Caco-2 (cell line): ENCODE measurements around the gene ELP4. TPM values are rescaled to one million over a fixed set of nuclear protein-coding genes. Genes with fewer than 3 reads are reported as not detected.
"Not testable (repeated sequence)": the region's sequence is repeated elsewhere in the genome, so short reads cannot be mapped to it uniquely, and the experiment has no call there.

Experiments
- BruUV-seq: library from RNA; stranded (reverse); fragments of 400-500 nt; replicated peaks from 2 replicates; lab custom pipeline; 2021; lab: Mats Ljungman, UMichigan
- CTCF ChIA-PET: fragments of 300-600 bp; sonication (Branson Sonifier 250); formaldehyde crosslinking; loops from one replicate; lab custom pipeline; 2022; ENCODE audit warnings: antibody characterized with exemption; lab: Charles Lee
- POLR2A ChIA-PET: fragments of 300-600 bp; sonication (Branson Sonifier 250); formaldehyde crosslinking; loops from one replicate; lab custom pipeline; 2022; ENCODE audit warnings: antibody characterized with exemption; lab: Charles Lee
- DNase-seq, 2 experiments: peaks; one replicate each; pipeline versions ENCODE4 v3.0.0 to v3.0.0-alpha.2; 2020 to 2022
- H3K27me3 ChIP-seq: replicated peaks from 2 replicates; pipeline ENCODE4 v1.6.0; 2011; ENCODE audit warnings: low read length; ENCODE audit not compliant: control insufficient read depth, insufficient read depth
- H3K36me3 ChIP-seq: 2 replicates; pipeline ENCODE4 v1.5.1; 2011; ENCODE audit warnings: low read length; ENCODE audit not compliant: control insufficient read depth, insufficient read depth
- H3K4me1 ChIP-seq: fragments of 250-450 bp; sonication (Bioruptor Pico); 2 replicates; pipeline ENCODE4 v1.5.1; 2020; ENCODE audit warnings: mild to moderate bottlenecking
- H3K4me3 ChIP-seq: 2 replicates; pipeline ENCODE4 v1.5.1; 2011; ENCODE audit warnings: low read depth, mild to moderate bottlenecking, control low read depth, low read length
- H3K9me3 ChIP-seq: fragments of 250-450 bp; sonication (Bioruptor Pico); 2 replicates; pipeline ENCODE4 v1.5.1; 2020; ENCODE audit warnings: mild to moderate bottlenecking, moderate library complexity
- H3K27ac Mint-ChIP-seq: one replicate; pipeline ENCODE4 v1.8.0; 2022; ENCODE audit warnings: mixed read lengths; ENCODE audit not compliant: unreplicated experiment
- H3K27me3 Mint-ChIP-seq: one replicate; pipeline ENCODE4 v1.8.0; 2022; ENCODE audit warnings: mixed read lengths; ENCODE audit not compliant: insufficient read depth, unreplicated experiment
- H3K36me3 Mint-ChIP-seq: one replicate; pipeline ENCODE4 v1.8.0; 2022; ENCODE audit warnings: mild to moderate bottlenecking, mixed read lengths; ENCODE audit not compliant: insufficient read depth, unreplicated experiment
- H3K4me1 Mint-ChIP-seq: one replicate; pipeline ENCODE4 v1.8.0; 2022; ENCODE audit warnings: low read depth, mixed read lengths; ENCODE audit not compliant: unreplicated experiment
- H3K4me3 Mint-ChIP-seq: one replicate; pipeline ENCODE4 v1.8.0; 2022; ENCODE audit warnings: mild to moderate bottlenecking, moderate library complexity, mixed read lengths; ENCODE audit not compliant: unreplicated experiment
- H3K9me3 Mint-ChIP-seq: one replicate; pipeline ENCODE4 v1.8.0; 2022; ENCODE audit warnings: mixed read lengths; ENCODE audit not compliant: unreplicated experiment
- intact Hi-C: fragments of 100-400 bp; cut with micrococcal nuclease; formaldehyde crosslinking; loops from one replicate; pipeline ENCODE4 v1.10.0; 2022; ENCODE audit not compliant: unreplicated experiment
- total RNA-seq: library from RNA; stranded (reverse); gene quantifications from 2 replicates; pipeline ENCODE4 v1.2.3, GENCODE V29; 2022
- TF ChIP-seq, protein P1 (sequence below), 2 experiments: fragments of 200-600 bp in 1 of 2; IDR thresholded peaks; 1 replicate in 1 of 2; 2 replicates in 1 of 2; pipeline versions ENCODE4 v1.5.1 to v1.8.0; 2011 to 2022; ENCODE audit warnings: antibody characterized with exemption in 1 of 2, control low read depth in 1 of 2, inconsistent platforms in 1 of 2, low read depth in 1 of 2, low read length in 1 of 2, mild to moderate bottlenecking in 1 of 2, moderate library complexity in 1 of 2; ENCODE audit not compliant: insufficient read depth in 1 of 2, severe bottlenecking in 1 of 2, unreplicated experiment in 1 of 2

The ELP4 gene
- total RNA-seq, 1 experiment from 2014 or later: 18.8 TPM

DNA sequence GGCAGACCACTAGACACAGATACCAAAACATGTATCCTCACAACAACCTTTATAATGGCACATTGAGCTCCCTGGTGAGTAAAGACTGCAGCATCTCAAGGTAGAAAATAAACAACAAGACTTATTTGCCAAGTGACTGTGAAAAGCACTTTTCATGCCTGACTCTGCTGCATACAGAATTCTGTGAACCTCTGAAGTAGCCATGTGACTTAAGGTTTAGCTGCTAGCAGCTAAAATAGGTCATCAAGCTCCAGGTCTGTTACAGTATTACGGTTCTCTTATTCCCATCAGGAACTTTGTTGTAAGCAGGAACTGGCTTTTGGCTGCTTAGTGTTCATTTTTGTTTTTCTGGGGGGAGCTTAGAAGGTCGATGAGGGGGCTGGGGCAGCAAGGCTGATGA lies 162.1 kb downstream of the ELP4 start:
- POLR2A ChIA-PET: no interaction called here

DNA sequence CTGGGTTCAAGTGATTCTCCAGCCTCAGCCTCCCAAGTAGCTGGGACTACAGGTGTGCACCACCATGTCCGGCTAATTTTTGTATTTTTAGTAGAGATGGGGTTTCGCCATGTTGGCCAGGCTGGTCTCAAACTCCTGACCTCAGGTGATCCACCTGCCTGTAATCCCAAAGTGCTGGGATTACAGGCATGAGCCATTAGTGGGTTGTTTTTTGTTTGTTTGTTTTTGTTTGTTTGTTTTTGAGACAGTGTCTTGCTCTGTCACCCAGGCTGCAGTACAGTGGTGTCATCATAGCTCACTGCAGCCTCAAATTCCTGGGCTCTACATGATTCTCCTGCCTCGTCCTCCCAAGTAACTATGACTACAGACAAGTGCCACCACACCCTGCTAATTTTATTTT lies 163.5 kb downstream of the ELP4 start:
- H3K4me3 ChIP-seq, H3K36me3 ChIP-seq, BruUV-seq, POLR2A ChIA-PET, H3K9me3 ChIP-seq, H3K36me3 Mint-ChIP-seq, H3K27me3 ChIP-seq, DNase-seq, H3K9me3 Mint-ChIP-seq, H3K4me3 Mint-ChIP-seq, H3K27ac Mint-ChIP-seq, H3K4me1 Mint-ChIP-seq, H3K4me1 ChIP-seq, H3K27me3 Mint-ChIP-seq, CTCF ChIA-PET, intact Hi-C loops: not testable (repeated sequence)

More for the DNA sequence above, 162.1 kb downstream of the ELP4 start:
- no peak overlapping the region for H3K4me3 Mint-ChIP-seq
- no peak overlapping the region for H3K4me3 ChIP-seq
- H3K9me3 ChIP-seq: no peaks in the 10 kb centered on the region
- CTCF ChIA-PET: no interaction called here
- no peaks in the 10 kb centered on the region for H3K27me3 Mint-ChIP-seq
- no peak overlapping the region for H3K27ac Mint-ChIP-seq
- no peaks in the 10 kb centered on the region for H3K4me1 ChIP-seq
- TF ChIP-seq, protein P1, sequence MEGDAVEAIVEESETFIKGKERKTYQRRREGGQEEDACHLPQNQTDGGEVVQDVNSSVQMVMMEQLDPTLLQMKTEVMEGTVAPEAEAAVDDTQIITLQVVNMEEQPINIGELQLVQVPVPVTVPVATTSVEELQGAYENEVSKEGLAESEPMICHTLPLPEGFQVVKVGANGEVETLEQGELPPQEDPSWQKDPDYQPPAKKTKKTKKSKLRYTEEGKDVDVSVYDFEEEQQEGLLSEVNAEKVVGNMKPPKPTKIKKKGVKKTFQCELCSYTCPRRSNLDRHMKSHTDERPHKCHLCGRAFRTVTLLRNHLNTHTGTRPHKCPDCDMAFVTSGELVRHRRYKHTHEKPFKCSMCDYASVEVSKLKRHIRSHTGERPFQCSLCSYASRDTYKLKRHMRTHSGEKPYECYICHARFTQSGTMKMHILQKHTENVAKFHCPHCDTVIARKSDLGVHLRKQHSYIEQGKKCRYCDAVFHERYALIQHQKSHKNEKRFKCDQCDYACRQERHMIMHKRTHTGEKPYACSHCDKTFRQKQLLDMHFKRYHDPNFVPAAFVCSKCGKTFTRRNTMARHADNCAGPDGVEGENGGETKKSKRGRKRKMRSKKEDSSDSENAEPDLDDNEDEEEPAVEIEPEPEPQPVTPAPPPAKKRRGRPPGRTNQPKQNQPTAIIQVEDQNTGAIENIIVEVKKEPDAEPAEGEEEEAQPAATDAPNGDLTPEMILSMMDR (IDR thresholded peaks at IDR 0.05; ENCODE audit: insufficient read depth in 1 of 2, low read depth in 1 of 2, low read length in 1 of 2, severe bottlenecking in 1 of 2, unreplicated experiment in 1 of 2): no peak
- H3K36me3 ChIP-seq: no peaks in the 10 kb centered on the region
- no peaks in the 10 kb centered on the region for H3K36me3 Mint-ChIP-seq
- intact Hi-C loops: no loop called here
- DNase-seq: no peak
- H3K9me3 Mint-ChIP-seq: no peaks in the 10 kb centered on the region
- no peaks in the 10 kb centered on the region for H3K4me1 Mint-ChIP-seq
- no TSS peak for BruUV-seq
- H3K27me3 ChIP-seq: no peaks in the 10 kb centered on the region

DNA sequence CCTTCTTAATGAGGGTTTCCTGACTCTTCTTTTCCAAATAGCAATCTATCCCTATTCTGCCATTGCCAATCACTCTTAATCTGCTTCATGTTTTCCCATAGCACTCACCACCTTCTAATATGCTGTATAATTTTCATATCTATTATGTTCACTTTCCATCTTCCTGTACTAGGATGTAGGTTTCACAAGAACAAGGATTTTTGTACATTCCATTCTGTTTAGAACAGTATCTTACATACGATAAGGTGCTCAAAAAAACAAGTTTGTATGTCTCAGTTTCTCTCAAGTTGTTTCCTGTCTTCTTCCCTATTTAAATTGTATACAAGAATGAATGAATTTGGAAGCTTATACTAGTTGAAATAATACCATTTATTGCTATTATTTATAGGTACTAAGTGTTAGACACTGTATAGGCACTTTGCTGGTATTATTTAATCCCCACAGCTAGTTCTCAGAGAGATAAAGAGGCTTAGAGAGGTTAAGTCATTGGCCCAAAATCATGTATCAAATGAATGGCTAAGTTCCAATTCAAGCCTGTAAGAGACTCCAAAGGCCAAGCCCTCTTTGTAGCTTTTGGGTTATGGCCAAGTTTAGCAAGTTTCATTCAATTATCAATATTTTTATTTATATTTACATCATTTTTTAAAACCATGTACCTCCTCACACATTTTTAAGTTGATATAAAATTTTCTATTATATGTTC lies 166.9 kb downstream of the ELP4 start:
- H3K36me3 ChIP-seq: no peaks in the 10 kb centered on the region
- ChIA-PET CTCF (no interaction called here), POLR2A (no interaction called here)
- TF ChIP-seq, protein P1 (IDR thresholded peaks at IDR 0.05; ENCODE audit: insufficient read depth in 1 of 2, low read depth in 1 of 2, low read length in 1 of 2, severe bottlenecking in 1 of 2, unreplicated experiment in 1 of 2): no peak
- Mint-ChIP-seq H3K36me3 (no peaks in the 10 kb centered on the region), H3K9me3 (no peaks in the 10 kb centered on the region), H3K27me3 (no peaks in the 10 kb centered on the region), H3K4me3 (no peak overlapping the region), H3K27ac (no peak overlapping the region), H3K4me1 (peaks cover 4% of the 10 kb centered on the region)
- no peaks in the 10 kb centered on the region for H3K4me1 ChIP-seq
- intact Hi-C loops: no loop called here
- no TSS peak for BruUV-seq
- no peaks in the 10 kb centered on the region for H3K9me3 ChIP-seq
- no peak for DNase-seq
- no peaks in the 10 kb centered on the region for H3K27me3 ChIP-seq
- H3K4me3 ChIP-seq: no peak overlapping the region
